NAMALWA (cell line): ENCODE measurements around the gene TP53I13.

Experiments
- DNase-seq: peaks from one replicate; pipeline ENCODE4 v3.0.0-alpha.2; 2015; ENCODE audit warnings: low spot score

Gene TP53I13

GRCh38 chr17:29615492-29616299 lies 47.2 kb downstream of the TP53I13 start:
- DNase-seq, result peak; percentile 86

- DNase-seq, result no peak
Observed at GRCh38 chr17:29616300-29617048, 48.0 kb downstream of the TP53I13 start.

GRCh38 chr17:29617125-29617480 lies 48.6 kb downstream of the TP53I13 start:
- DNase-seq, result peak; percentile 94

GRCh38 chr17:29617481-29618271 lies 49.2 kb downstream of the TP53I13 start:
- DNase-seq, result peak; percentile 77

GRCh38 chr17:29618272-29619065 lies 50.0 kb downstream of the TP53I13 start:
- no peak for DNase-seq

- DNase-seq, result peak; percentile 34
Observed at GRCh38 chr17:29619251-29619650, 50.8 kb downstream of the TP53I13 start.

- no peak for DNase-seq
Observed at GRCh38 chr17:29620271-29620670, 51.8 kb downstream of the TP53I13 start.

GRCh38 chr17:29620779-29621500 lies 52.4 kb downstream of the TP53I13 start:
- DNase-seq, result no peak

GRCh38 chr17:29621751-29622194 lies 53.3 kb downstream of the TP53I13 start:
- DNase-seq, result no peak
